Chondrocyte (in vitro differentiated cells): Measurements from ENCODE around the gene CBL. TPM values are rescaled to one million over a fixed set of nuclear protein-coding genes. Genes with fewer than 3 reads are reported as not detected.
A peak's percentile ranks its signal among the peaks of the same experiment; 100 is the strongest.

Source experiments
- DNase-seq: peaks from one replicate; pipeline ENCODE4 v3.0.0; 2021; ENCODE audit warnings: mixed read lengths, low spot score
- H3K27ac Mint-ChIP-seq: one replicate; pipeline ENCODE4 v1.8.0; 2021; ENCODE audit warnings: mild to moderate bottlenecking, moderate library complexity, mixed read lengths; ENCODE audit not compliant: unreplicated experiment
- H3K27me3 Mint-ChIP-seq: 2 replicates; pipeline ENCODE4 v1.8.0; 2021; ENCODE audit warnings: low read depth, mixed read lengths
- H3K36me3 Mint-ChIP-seq: 2 replicates; pipeline ENCODE4 v1.8.0; 2021; ENCODE audit warnings: low read depth, mixed read lengths
- H3K4me1 Mint-ChIP-seq: 2 replicates; pipeline ENCODE4 v1.8.0; 2021; ENCODE audit warnings: low read depth, mild to moderate bottlenecking, mixed read lengths
- H3K4me3 Mint-ChIP-seq: one replicate; pipeline ENCODE4 v1.8.0; 2021; ENCODE audit warnings: mild to moderate bottlenecking, moderate library complexity, mixed read lengths; ENCODE audit not compliant: unreplicated experiment
- H3K9me3 Mint-ChIP-seq: 2 replicates; pipeline ENCODE4 v1.8.0; 2021; ENCODE audit warnings: low read depth, mixed read lengths
- total RNA-seq: library from RNA; stranded (reverse); gene quantifications from 3 replicates; pipeline ENCODE4 v1.2.1, GENCODE V29; 2021
- TF ChIP-seq, protein P1 (sequence below): fragments of 200-600 bp; sonication (generic); IDR thresholded peaks from 2 replicates; pipeline ENCODE4 v1.5.0; 2021; ENCODE audit warnings: antibody characterized with exemption, mild to moderate bottlenecking, moderate library complexity

The CBL gene
- total RNA-seq, 1 donor from 2014 or later: 25.8 TPM

DNA sequence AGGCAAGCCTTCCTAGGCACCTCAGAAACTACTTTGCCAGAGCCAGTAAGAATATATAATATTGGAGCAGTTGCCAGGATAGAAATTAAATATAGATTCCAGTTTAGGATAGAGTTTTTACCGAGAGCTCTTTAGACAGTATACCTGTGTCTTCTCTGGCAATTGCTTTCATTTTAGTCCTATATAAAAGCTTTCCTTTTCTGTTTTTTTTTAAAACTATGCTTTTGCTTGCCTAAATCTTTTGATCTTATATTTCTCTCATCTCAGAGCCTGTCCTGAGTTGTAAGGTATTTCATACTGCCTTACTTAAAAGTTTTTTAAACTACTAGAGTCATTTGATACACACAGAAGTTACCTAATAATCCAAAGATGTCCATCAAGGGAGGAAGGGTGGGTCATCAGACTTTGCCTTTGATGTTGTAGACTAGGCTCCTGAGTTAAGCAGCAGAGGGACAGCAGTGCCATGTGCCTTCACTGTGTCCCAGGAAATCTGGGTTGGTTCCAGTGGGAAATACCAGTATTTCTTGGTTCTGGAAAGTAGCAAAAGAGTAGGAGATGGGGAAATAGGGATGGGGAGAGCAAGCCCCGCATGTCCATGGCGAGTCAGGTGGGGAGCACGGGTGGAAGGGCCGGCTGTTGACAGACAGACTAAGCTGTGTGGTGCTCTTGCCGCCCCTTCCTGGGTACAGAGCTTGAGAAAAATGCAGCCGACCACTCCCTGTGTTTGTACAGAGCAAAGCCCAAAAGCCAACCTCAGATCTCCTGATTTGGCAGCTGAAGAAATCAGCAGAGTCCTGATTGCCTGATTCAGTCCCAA, 99.6 kb downstream of the CBL start:
- no peak for DNase-seq
- no peak overlapping the region for H3K4me3 Mint-ChIP-seq
- H3K36me3 Mint-ChIP-seq: peaks cover 33% of the 10 kb centered on the region
- TF ChIP-seq, protein P1, sequence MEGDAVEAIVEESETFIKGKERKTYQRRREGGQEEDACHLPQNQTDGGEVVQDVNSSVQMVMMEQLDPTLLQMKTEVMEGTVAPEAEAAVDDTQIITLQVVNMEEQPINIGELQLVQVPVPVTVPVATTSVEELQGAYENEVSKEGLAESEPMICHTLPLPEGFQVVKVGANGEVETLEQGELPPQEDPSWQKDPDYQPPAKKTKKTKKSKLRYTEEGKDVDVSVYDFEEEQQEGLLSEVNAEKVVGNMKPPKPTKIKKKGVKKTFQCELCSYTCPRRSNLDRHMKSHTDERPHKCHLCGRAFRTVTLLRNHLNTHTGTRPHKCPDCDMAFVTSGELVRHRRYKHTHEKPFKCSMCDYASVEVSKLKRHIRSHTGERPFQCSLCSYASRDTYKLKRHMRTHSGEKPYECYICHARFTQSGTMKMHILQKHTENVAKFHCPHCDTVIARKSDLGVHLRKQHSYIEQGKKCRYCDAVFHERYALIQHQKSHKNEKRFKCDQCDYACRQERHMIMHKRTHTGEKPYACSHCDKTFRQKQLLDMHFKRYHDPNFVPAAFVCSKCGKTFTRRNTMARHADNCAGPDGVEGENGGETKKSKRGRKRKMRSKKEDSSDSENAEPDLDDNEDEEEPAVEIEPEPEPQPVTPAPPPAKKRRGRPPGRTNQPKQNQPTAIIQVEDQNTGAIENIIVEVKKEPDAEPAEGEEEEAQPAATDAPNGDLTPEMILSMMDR: no peak
- H3K27me3 Mint-ChIP-seq: no peaks in the 10 kb centered on the region
- H3K9me3 Mint-ChIP-seq: no peaks in the 10 kb centered on the region
- H3K4me1 Mint-ChIP-seq: peaks cover 25% of the 10 kb centered on the region
- H3K27ac Mint-ChIP-seq: peak overlapping the region; percentile 88

DNA sequence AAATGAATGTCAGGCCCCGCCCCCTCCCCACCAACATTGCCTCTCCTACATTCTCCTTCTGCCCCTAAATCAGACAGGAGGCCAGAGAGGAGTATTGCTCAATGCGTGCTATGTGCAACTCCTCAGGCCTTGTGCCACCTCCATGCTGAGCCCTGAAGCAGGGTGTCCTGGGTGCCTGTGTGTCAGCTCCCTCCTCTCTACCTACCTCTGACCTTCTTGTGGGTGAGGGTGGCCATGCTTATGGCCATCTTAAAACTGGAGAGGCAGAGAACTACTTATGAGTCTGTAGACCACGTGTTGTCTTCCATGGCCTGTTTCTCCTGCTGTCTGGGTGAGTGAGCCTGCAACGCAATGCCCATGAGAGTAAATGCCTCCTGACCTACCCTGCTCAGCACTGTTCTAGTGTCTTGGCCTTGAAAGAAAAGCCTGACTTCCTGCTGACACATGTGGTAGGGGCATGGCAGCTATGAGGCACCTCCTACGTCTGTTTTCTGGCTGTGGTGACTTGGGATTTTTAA, 100.3 kb downstream of the CBL start:
- Mint-ChIP-seq H3K27me3 (no peaks in the 10 kb centered on the region), H3K36me3 (peaks cover 31% of the 10 kb centered on the region), H3K4me3 (no peak overlapping the region), H3K4me1 (peaks cover 25% of the 10 kb centered on the region), H3K27ac (peak overlapping the region; percentile 88), H3K9me3 (no peaks in the 10 kb centered on the region)
- TF ChIP-seq, protein P1: no peak
- no peak for DNase-seq

DNA sequence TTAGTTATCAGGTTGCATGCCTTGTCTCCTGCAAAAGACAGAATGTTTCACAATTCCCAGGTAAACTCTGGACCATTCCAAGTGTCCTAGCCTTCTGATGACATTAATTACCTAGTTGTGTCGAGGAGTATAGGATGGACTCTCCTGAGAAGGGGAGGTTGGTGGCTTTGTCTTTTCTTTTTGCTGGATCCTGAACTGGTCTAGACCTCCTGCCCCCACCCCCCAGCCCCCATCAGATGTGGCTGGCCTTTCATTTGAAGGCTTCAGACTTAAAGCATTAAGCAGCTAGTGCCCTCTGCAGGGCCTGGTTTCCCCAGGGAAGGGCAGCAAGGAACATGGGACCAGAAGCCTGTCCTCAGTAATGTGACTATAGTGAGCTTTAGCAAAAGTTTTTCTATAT, 101.1 kb downstream of the CBL start:
- no peak for DNase-seq
- H3K27ac Mint-ChIP-seq: peak overlapping the region; percentile 88
- no peaks in the 10 kb centered on the region for H3K27me3 Mint-ChIP-seq
- H3K36me3 Mint-ChIP-seq: peaks cover 29% of the 10 kb centered on the region
- H3K4me3 Mint-ChIP-seq: no peak overlapping the region
- H3K4me1 Mint-ChIP-seq: peaks cover 25% of the 10 kb centered on the region
- no peaks in the 10 kb centered on the region for H3K9me3 Mint-ChIP-seq
- TF ChIP-seq, protein P1: peak; percentile 55

DNA sequence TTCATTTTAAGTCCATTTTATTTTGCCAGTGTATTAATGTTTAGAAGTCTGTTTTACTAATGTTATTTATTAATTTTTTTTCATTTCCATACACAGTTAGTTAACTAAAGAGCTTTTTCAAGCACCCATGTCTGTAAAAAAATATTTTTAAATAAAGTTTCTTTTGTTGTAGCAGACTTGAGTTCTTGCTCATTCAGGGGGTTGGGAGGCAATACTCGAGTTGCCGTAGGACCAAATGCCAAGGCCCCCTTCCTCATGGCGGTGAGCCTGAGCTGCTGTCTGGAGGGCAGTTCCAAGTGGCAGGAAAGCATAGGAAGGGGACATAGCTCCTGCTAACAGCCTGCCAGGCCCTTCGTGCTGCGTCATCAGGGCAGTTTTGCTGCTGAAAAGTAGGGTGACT, 101.8 kb downstream of the CBL start:
- TF ChIP-seq, protein P1: no peak
- Mint-ChIP-seq H3K4me3 (no peak overlapping the region), H3K9me3 (no peaks in the 10 kb centered on the region), H3K27me3 (no peaks in the 10 kb centered on the region), H3K4me1 (peaks cover 25% of the 10 kb centered on the region), H3K27ac (peak overlapping the region; percentile 27), H3K36me3 (peaks cover 29% of the 10 kb centered on the region)
- no peak for DNase-seq

DNA sequence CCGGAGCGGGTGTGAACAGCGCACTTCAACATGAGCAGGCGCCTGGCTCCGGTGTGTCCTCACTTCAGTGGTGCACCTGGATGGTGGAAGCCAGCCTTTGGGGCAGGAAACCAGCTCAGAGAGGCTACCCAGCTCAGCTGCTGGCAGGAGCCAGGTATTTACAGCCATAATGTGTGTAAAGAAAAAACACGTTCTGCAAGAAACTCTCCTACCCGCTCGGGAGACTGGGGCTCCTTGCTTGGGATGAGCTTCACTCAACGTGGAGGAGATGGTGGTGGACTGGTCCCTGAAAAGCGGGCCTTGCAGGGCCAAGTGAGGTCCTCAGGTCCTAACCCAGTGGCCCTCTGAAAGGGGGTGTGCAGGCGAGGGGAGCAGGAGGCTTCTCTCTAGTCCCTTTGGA, 103.3 kb downstream of the CBL start:
- Mint-ChIP-seq H3K27me3 (no peaks in the 10 kb centered on the region), H3K27ac (no peak overlapping the region), H3K36me3 (peaks cover 27% of the 10 kb centered on the region), H3K4me3 (no peak overlapping the region), H3K9me3 (no peaks in the 10 kb centered on the region), H3K4me1 (peaks cover 30% of the 10 kb centered on the region)
- no peak for DNase-seq
- TF ChIP-seq, protein P1: no peak
